IMR-90 (cell line): ENCODE data around the gene NDST1. TPM values are rescaled to one million over a fixed set of nuclear protein-coding genes. Genes with fewer than 3 reads are reported as not detected.

Experiments used
- ATAC-seq: fragments of 200-7000 bp; cut with Tn5 transposase; 2 replicates; pipeline ENCODE4 v1.9.1; 2020; ENCODE audit warnings: low read depth, mild to moderate bottlenecking, moderate library complexity
- BruUV-seq: library from RNA; stranded (reverse); fragments of 400-500 nt; replicated peaks from 2 replicates; lab custom pipeline; 2021; lab: Mats Ljungman, UMichigan
- CTCF ChIA-PET: fragments of 300-600 bp; formaldehyde crosslinking; extraction: SDS; loops from one replicate; lab custom pipeline; 2021; ENCODE audit warnings: antibody characterized with exemption; lab: Yijun Ruan, JAX
- POLR2A ChIA-PET: fragments of 300-600 bp; sonication (Branson Sonifier 250); formaldehyde crosslinking; loops from one replicate; lab custom pipeline; 2022; ENCODE audit warnings: antibody characterized with exemption; ENCODE audit not compliant: unreplicated experiment; lab: Charles Lee
- DNase-seq: peaks from one replicate; pipeline ENCODE4 v3.0.0; 2013
- H2AFZ ChIP-seq: replicated peaks from 2 replicates; pipeline ENCODE3; 2013; ENCODE audit warnings: low read length, mild to moderate bottlenecking; ENCODE audit not compliant: poor library complexity
- H2AK5ac ChIP-seq: 2 replicates; pipeline ENCODE4 v1.6.1; 2013; ENCODE audit warnings: low read depth, low read length, inconsistent platforms
- H2AK9ac ChIP-seq: replicated peaks from 2 replicates; pipeline ENCODE3; 2013; ENCODE audit warnings: mild to moderate bottlenecking, low read depth, low read length, moderate library complexity; ENCODE audit not compliant: poor library complexity
- H2BK120ac ChIP-seq: 2 replicates; pipeline ENCODE4 v1.6.1; 2013; ENCODE audit warnings: low read depth, low read length, inconsistent platforms
- H2BK15ac ChIP-seq: 3 replicates; pipeline ENCODE4 v1.6.1; 2013; ENCODE audit warnings: low read depth, low read length, inconsistent platforms
- H2BK20ac ChIP-seq: 2 replicates; pipeline ENCODE4 v1.6.1; 2013; ENCODE audit warnings: low read depth, mild to moderate bottlenecking, inconsistent platforms, low read length, moderate library complexity
- H2BK5ac ChIP-seq: 2 replicates; pipeline ENCODE4 v1.6.1; 2013; ENCODE audit warnings: mild to moderate bottlenecking, low read depth, low read length, inconsistent platforms; ENCODE audit not compliant: poor library complexity, severe bottlenecking
- H3K14ac ChIP-seq: replicated peaks from 2 replicates; pipeline ENCODE4 v1.6.1; 2013; ENCODE audit warnings: low read depth, low read length, inconsistent platforms
- H3K18ac ChIP-seq: 2 replicates; pipeline ENCODE4 v1.6.1; 2013; ENCODE audit warnings: low read depth, low read length, control low read depth
- H3K23ac ChIP-seq: 2 replicates; pipeline ENCODE4 v1.6.1; 2013; ENCODE audit warnings: low read depth, low read length, inconsistent platforms
- H3K27ac ChIP-seq: 2 replicates; pipeline ENCODE4 v1.5.1; 2013; ENCODE audit warnings: mild to moderate bottlenecking, control low read depth, low read length; ENCODE audit not compliant: insufficient read depth
- H3K27me3 ChIP-seq: 2 replicates; pipeline ENCODE4 v1.6.1; 2013; ENCODE audit warnings: low read length; ENCODE audit not compliant: control insufficient read depth, insufficient read depth
- H3K36me3 ChIP-seq: 2 replicates; pipeline ENCODE4 v1.6.1; 2013; ENCODE audit warnings: low read length, mixed read lengths; ENCODE audit not compliant: control insufficient read depth, insufficient read depth
- H3K4ac ChIP-seq: 2 replicates; pipeline ENCODE4 v1.6.1; 2013; ENCODE audit warnings: low read depth, low read length, inconsistent platforms
- H3K4me1 ChIP-seq: 2 replicates; pipeline ENCODE4 v1.6.1; 2013; ENCODE audit warnings: low read length, mixed read lengths; ENCODE audit not compliant: control insufficient read depth, insufficient read depth
- H3K4me2 ChIP-seq: 2 replicates; pipeline ENCODE4 v1.6.1; 2013; ENCODE audit warnings: low read depth, mild to moderate bottlenecking, control low read depth, low read length, moderate library complexity
- H3K4me3 ChIP-seq: 2 replicates; pipeline ENCODE4 v1.5.1; 2013; ENCODE audit warnings: low read depth, mild to moderate bottlenecking, control low read depth, low read length, moderate library complexity; ENCODE audit not compliant: insufficient read depth
- H3K56ac ChIP-seq: 2 replicates; pipeline ENCODE4 v1.6.1; 2013; ENCODE audit warnings: low read length, inconsistent platforms; ENCODE audit not compliant: insufficient read depth; ENCODE audit errors: extremely low read depth
- H3K79me1 ChIP-seq, 2 experiments: 2 replicates each; pipeline ENCODE4 v1.6.1; 2013; ENCODE audit warnings: low read length in 2 of 2, inconsistent platforms in 1 of 2, low read depth in 1 of 2
- H3K9ac ChIP-seq: 2 replicates; pipeline ENCODE4 v1.6.1; 2013; ENCODE audit warnings: low read depth, low read length, control low read depth
- H3K9me1 ChIP-seq: 2 replicates; pipeline ENCODE4 v1.6.1; 2013; ENCODE audit warnings: low read length, inconsistent platforms; ENCODE audit not compliant: insufficient read depth
- H3K9me3 ChIP-seq: 2 replicates; pipeline ENCODE4 v1.6.1; 2013; ENCODE audit warnings: low read length; ENCODE audit not compliant: control insufficient read depth, insufficient read depth
- H4K20me1 ChIP-seq: 2 replicates; pipeline ENCODE4 v1.6.1; 2013; ENCODE audit warnings: low read length, inconsistent platforms; ENCODE audit not compliant: insufficient read depth
- H4K5ac ChIP-seq: 2 replicates; pipeline ENCODE4 v1.6.1; 2013; ENCODE audit warnings: mild to moderate bottlenecking, low read depth, low read length, control low read depth
- H4K8ac ChIP-seq, 2 experiments: 2 replicates each; pipeline ENCODE4 v1.6.1; 2013; ENCODE audit warnings: low read depth in 2 of 2, low read length in 2 of 2, control low read depth in 1 of 2, inconsistent platforms in 1 of 2
- H4K91ac ChIP-seq: 2 replicates; pipeline ENCODE4 v1.6.1; 2013; ENCODE audit warnings: low read depth, low read length, inconsistent platforms; ENCODE audit not compliant: insufficient read depth
- BHLHE40 ChIP-seq: fragments of 150-350 bp; IDR thresholded peaks from 2 replicates; pipeline ENCODE4 v1.6.1; 2016; ENCODE audit warnings: mild to moderate bottlenecking, low read depth, low read length
- CEBPB ChIP-seq: IDR thresholded peaks from 2 replicates; pipeline ENCODE4 v1.6.1; 2012; ENCODE audit warnings: low read depth, low read length, improper control_type of control experiment
- CHD1 ChIP-seq: IDR thresholded peaks from 2 replicates; pipeline ENCODE4 v1.6.1; 2012; ENCODE audit warnings: low read depth, low read length, improper control_type of control experiment
- CTCF ChIP-seq: conservative IDR thresholded peaks from 2 replicates; pipeline ENCODE4 v1.5.1; 2012; ENCODE audit warnings: mild to moderate bottlenecking, low read depth, low read length, improper control_type of control experiment
- FOS ChIP-seq: fragments of 150-350 bp; IDR thresholded peaks from 2 replicates; pipeline ENCODE4 v1.6.1; 2016; ENCODE audit warnings: low read depth, low read length
- MAFK ChIP-seq: IDR thresholded peaks from 2 replicates; pipeline ENCODE4 v1.6.1; 2012; ENCODE audit warnings: low read depth, low read length, improper control_type of control experiment
- MXI1 ChIP-seq: IDR thresholded peaks from 2 replicates; pipeline ENCODE4 v1.6.1; 2012; ENCODE audit warnings: low read depth, mild to moderate bottlenecking, low read length, moderate library complexity, borderline replicate concordance
- NFE2L2 ChIP-seq: fragments of 150-350 bp; IDR thresholded peaks from 2 replicates; pipeline ENCODE4 v1.6.1; 2016; ENCODE audit warnings: low read depth, mild to moderate bottlenecking, low read length
- POLR2A ChIP-seq: IDR thresholded peaks from 2 replicates; pipeline ENCODE4 v1.6.1; 2012; ENCODE audit warnings: mild to moderate bottlenecking, low read depth, low read length
- RAD21 ChIP-seq: IDR thresholded peaks from 2 replicates; pipeline ENCODE4 v1.6.1; 2012; ENCODE audit warnings: low read length, improper control_type of control experiment
- RCOR1 ChIP-seq: IDR thresholded peaks from 2 replicates; pipeline ENCODE4 v1.6.1; 2012; ENCODE audit warnings: mild to moderate bottlenecking, low read length, improper control_type of control experiment; ENCODE audit not compliant: insufficient replicate concordance
- RFX5 ChIP-seq: IDR thresholded peaks from 2 replicates; pipeline ENCODE4 v1.8.0; 2012; ENCODE audit warnings: low read depth, mild to moderate bottlenecking, low read length, moderate library complexity
- SMC3 ChIP-seq: fragments of 150-350 bp; IDR thresholded peaks from 2 replicates; pipeline ENCODE4 v1.6.1; 2016; ENCODE audit warnings: low read depth, mild to moderate bottlenecking, antibody characterized with exemption, low read length, moderate library complexity
- USF2 ChIP-seq: fragments of 150-350 bp; IDR thresholded peaks from 2 replicates; pipeline ENCODE4 v1.6.1; 2017; ENCODE audit warnings: mild to moderate bottlenecking, antibody characterized with exemption, low read length, low read depth
- WGBS, 2 experiments: methylation state at CpG; one replicate each; pipeline versions ENCODE4 v1.1.5 to v1.1.7; 2013; ENCODE audit warnings: missing lambda C conversion rate in 2 of 2; ENCODE audit not compliant: insufficient read length in 1 of 2; ENCODE audit errors: extremely low coverage in 2 of 2; 5-methylcytosine and 5-hydroxymethylcytosine counted together
- dilution Hi-C: fragments of 300-500 bp; cut with HindIII; formaldehyde crosslinking; loops from one replicate; pipeline ENCODE4 v1.14.3; 2018; ENCODE audit warnings: low sequenced_read_pairs; ENCODE audit not compliant: unreplicated experiment
- in situ Hi-C: fragments of 300-500 bp; cut with MboI; formaldehyde crosslinking; loops from 3 replicates; pipeline ENCODE4 v1.14.3; 2019; ENCODE audit warnings: low sequenced_read_pairs, inconsistent platforms, mixed read lengths
- intact Hi-C: fragments of 100-400 bp; cut with micrococcal nuclease; formaldehyde crosslinking; loops from 2 replicates; pipeline ENCODE4 v1.10.0; 2022
- polyA plus RNA-seq, 3 experiments: library from polyadenylated mRNA; depleted of rRNA; stranded (reverse); fragments of >200 nt; gene quantifications; 2 replicates each; pipeline ENCODE4 v1.2.3, GENCODE V29; 2012; ENCODE audit warnings: low replicate concordance in 1 of 3
- total RNA-seq: library from RNA; depleted of rRNA; stranded (reverse); fragments of >200 nt; gene quantifications from 2 replicates; pipeline ENCODE4 v1.2.3, GENCODE V29; 2012

The NDST1 gene
- total and polyA plus RNA-seq, 2 of the 4 experiments (the other 2 are of a cell fraction): 30.5 to 80.4 TPM

- TF ChIP-seq RAD21: no peak
- TF ChIP-seq CTCF: no peak
- no peak for TF ChIP-seq FOS
- no peak for TF ChIP-seq MAFK
- no peak for TF ChIP-seq NFE2L2
- TF ChIP-seq POLR2A: no peak
- TF ChIP-seq BHLHE40: no peak
- TF ChIP-seq SMC3: no peak
- TF ChIP-seq USF2: no peak
- TF ChIP-seq RCOR1: no peak
- no peak for TF ChIP-seq CEBPB
- TF ChIP-seq CHD1: no peak
- no peak for TF ChIP-seq MXI1
- TF ChIP-seq RFX5: no peak
- H2BK5ac ChIP-seq: no peak overlapping the region
- no peaks in the 10 kb centered on the region for H3K79me1 ChIP-seq
- no peak overlapping the region for H4K91ac ChIP-seq
- H2BK120ac ChIP-seq: no peak overlapping the region
- no peak overlapping the region for H3K27ac ChIP-seq
- H4K20me1 ChIP-seq: no peaks in the 10 kb centered on the region
- no peak overlapping the region for H2AK9ac ChIP-seq
- no peak overlapping the region for H3K4me3 ChIP-seq
- BruUV-seq: no TSS peak
- dilution Hi-C loops (no loop called here), in situ Hi-C loops (no loop called here), intact Hi-C loops (no loop called here)
- no peak overlapping the region for H3K56ac ChIP-seq
- H3K9me1 ChIP-seq: no peaks in the 10 kb centered on the region
- H3K23ac ChIP-seq: no peak overlapping the region
- H2BK20ac ChIP-seq: no peak overlapping the region
- CTCF ChIA-PET: no interaction called here
- POLR2A ChIA-PET: interaction anchor here (0.6 kb wide), 1 partner anchor 47 kb away, joined by 4 read pairs; no protein-coding TSS in a partner anchor
- H4K8ac ChIP-seq: no peak overlapping the region
- no peak overlapping the region for H4K5ac ChIP-seq
- no peak overlapping the region for H2AK5ac ChIP-seq
- 55% methylated on average over 4 of the region's 12 CpGs; no CpG with 5 or more reads in 1 of the 2 experiments for WGBS, 2 experiments
- no peaks in the 10 kb centered on the region for H3K9me3 ChIP-seq
- ATAC-seq (no peak), DNase-seq (no peak)
- H3K4ac ChIP-seq: no peak overlapping the region
- peaks cover 3% of the 10 kb centered on the region; the same call in 1 of the 2 replicates for H3K27me3 ChIP-seq
- H2BK15ac ChIP-seq: no peak overlapping the region
- H2AFZ ChIP-seq: no peak overlapping the region
- H3K14ac ChIP-seq: no peak overlapping the region; the same call in 1 of the 2 replicates
- H3K18ac ChIP-seq: no peak overlapping the region
- peaks cover 9% of the 10 kb centered on the region for H3K4me1 ChIP-seq
- no peak overlapping the region for H3K9ac ChIP-seq
- H3K36me3 ChIP-seq: no peaks in the 10 kb centered on the region
- no peak overlapping the region for H3K4me2 ChIP-seq
Observed at GRCh38 chr5:150595466-150596031, 87.6 kb downstream of the NDST1 start.
